ENCODE results near the gene FPGS.
"Not testable (repeated sequence)": the region's sequence is repeated elsewhere in the genome, so short reads cannot be mapped to it uniquely, and the experiment has no call there.

Gene FPGS

DNA sequence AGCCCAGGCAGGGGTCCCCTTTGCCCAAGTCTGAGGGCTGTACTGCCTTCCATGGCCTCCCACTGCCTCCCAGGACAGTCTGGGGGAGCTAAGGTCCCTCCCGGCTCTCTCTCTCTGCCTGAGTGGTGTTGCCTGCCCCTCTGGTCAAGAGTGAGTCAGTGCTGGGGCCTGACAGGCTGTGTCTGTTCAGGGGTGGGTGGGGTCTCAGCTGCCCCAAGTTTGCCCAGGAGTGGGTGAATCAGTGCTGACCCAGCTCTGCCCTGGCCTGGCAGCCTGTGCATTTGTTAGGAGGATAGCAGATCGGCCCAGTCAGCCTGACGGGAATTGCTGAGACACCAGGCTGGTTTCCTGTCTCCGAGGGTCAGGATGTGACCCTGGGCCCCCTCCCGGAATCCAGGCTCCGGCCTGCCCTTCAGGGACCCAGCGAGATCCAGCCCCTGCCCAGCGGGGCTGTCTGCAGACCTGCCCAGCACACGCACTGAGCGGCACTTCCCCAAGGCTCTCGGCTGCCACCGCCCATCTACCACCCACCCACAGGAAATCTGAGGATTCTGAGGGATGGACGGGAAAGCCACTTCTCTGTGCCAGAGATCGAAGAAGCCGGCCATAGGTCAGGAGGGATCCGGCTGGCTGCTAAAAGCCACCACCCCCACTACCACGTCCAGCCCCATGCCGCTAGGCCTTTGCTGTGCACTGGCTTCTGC lies 35.8 kb downstream of the FPGS start:
- DNase-seq (ENCODE audit: low spot score) = no peak

- DNase-seq (ENCODE audit: low spot score) = no peak
These were observed 38.6 kb downstream of the FPGS start for GRCh38 chr9:127841087-127841835.

- no peak for DNase-seq (ENCODE audit: low spot score)
These were observed 42.2 kb downstream of the FPGS start for GRCh38 chr9:127844821-127845359.

DNA sequence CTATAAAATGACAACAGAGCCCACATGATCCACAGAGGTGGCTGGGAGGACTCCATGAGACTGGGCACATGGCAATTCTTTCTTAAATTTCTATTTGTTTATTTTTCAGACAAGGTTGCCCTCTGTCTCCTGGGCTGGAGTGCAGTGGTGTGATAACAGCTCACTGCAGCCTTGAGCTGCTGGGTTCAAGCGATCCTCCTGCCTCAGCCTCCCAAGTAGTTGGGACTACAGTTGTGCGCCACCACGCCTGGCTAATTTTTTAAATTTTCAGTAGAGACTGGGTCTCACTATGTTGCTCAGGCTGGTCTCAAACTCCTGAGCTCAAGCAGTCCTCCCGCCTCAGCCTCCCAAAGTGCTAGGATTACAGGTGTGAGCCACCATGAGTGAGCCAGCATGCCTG lies 42.9 kb downstream of the FPGS start:
- DNase-seq (ENCODE audit: low spot score) = not testable (repeated sequence)

GRCh38 chr9:127846443-127847177 lies 43.9 kb downstream of the FPGS start:
- no peak for DNase-seq (ENCODE audit: low spot score)

DNA sequence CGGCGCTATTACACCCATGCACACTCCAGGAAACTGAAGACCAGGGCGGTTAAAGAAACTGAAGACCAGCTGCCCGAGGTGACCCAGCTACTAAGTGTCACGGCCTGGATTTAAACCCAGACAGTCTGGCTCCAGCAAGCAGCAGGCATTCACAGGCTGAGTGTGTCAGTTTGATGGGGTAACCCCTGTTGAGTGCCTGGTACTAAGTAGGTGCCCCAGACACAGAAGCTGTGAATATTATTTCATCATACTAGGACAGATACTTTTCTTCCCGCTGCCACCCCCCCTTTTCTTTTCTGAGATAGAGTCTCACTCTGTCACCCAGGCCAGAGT lies 44.5 kb downstream of the FPGS start:
- DNase-seq (ENCODE audit: low spot score) = no peak

DNA sequence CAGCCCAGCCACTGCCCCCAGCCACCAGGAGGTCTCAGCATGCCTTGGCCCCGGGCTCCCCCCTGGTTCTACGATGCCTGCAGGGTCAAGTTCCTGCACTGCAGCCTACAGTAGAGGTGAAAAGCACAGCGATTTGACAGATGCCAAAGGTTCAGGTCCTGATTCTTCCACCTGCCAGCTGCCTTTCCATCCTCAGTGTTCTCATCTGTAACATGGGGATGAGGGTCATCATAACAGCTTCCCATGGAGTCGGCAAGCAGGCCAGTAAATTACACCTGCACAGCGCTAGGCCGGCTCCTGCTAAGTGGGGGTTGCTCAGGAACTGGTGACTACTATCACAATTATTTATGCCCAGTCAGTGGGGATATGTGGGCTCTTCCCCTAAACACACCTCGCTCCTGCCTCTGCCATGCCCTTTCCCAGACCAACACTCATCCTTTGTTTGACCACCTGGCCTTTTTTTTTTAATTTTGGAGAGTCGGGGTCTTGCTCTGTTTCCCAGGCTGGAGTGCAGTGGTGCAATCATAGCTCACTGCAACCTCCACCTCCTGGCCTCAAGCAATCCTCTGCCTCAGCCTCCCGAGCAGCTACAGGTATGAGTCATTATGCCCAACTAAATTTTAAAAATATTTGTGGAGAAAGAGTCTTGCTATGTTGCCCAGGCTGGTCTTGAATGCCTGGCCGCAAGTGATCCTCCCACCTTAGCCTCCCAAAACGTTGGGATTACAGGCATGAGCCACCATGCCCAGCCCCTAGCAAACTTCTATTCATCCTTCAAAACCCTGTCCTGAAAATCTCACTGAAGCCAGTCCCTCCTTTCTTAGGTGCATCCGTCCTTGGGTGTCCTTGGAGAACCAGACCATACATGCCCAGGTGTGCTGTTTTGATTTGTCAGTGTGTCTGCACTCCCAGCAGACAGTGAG lies 45.4 kb downstream of the FPGS start:
- no peak for DNase-seq (ENCODE audit: low spot score)

DNA sequence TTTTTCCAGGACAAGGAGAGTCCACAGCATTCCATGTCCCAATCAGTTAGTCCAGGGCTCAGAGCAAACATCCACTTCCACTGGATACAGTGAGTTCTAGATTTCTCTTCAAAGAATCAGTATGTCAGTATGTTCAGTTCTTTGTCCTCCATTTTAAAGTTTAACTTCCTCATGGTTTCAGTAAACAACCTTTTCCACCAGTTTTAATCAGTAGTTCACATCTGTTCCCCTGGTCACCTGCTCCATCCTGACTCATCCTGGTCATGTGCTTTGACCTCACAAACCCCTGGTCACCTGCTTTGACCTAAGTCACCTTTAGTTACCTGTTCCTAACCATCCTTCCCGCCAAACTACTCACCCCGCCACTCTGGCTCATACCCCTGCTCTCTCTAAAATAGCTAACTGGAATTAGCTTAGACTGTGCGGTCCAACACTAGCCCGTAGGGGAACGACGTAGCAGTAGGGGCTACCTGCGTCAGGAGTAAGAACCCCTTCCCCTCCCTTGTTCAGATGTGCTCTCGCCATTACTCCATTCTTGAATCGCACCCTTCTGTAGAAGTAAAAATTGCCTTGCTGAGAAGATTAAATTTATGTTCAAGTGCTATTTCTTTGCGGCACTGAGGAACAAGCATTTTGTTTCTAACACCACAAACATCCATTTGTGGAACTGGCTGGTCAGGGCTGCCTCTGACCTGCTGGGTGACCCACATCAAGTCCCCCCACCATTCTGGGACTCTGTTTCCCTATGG lies 46.2 kb downstream of the FPGS start:
- DNase-seq (ENCODE audit: low spot score) = no peak

GRCh38 chr9:127850286-127850830 lies 47.7 kb downstream of the FPGS start:
- no peak for DNase-seq (ENCODE audit: low spot score)

DNA sequence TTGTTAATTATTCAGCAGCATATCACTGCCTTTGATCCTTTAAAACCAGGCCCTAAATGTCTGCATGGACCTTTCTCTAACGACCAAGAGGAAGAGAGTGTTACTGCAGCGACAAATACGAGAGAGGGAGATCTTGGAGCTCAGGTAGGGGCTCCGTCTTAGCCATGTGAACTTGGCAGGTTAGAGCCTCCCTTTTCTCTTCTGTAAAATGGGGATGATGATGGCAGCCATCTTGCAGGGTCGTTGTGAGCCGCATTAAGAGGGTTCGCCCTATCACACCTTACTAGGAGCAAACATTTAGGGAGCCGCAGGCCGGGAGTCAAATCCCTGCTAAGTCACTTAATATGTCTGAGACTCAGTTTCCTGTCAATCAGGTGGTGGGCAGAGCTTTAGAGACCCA lies 50.1 kb downstream of the FPGS start:
- DNase-seq (ENCODE audit: low spot score) = no peak

DNA sequence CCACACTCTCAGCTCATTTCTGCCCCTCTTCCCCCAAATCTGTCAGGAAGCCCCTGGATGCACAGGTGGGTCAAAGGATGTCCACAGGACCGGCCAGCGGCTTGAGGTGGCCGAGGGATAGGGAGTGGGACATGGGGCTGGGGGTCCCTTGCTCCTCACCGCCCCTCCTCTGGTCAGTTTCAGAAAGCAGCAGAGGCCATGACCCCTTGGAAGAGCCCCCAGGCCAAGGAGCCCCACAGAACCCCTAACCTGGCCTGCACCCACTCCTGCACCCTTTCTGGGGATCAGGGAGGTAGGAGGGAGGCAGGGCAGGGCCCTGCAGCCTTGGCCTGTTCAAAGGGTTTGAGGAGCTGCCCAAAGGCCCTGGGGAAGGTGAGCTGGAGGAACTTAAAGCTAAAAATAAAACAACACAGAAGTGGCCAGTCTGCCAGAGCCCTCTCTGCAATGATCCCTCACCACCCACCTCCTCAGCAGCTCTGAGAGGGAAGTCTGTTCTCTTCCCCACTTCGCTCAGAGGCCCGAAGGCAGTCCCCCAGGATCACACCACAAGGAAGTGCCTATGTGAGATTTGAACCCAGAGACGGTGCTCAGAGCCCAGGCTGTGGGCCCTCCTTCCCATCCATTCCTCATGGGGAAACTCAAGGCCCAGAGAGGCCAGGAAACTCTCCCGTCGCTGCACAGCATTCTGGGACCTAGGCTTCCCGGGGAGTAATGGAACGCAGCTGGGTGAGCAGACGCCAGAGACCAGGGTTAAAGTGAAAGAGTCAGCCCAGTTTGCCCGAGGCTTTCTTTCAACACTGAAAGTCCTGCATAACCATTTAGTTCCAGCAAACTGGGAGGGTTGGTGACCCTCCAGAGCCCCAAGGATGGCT lies 50.9 kb downstream of the FPGS start:
- DNase-seq (ENCODE audit: low spot score) = no peak

GRCh38 chr9:127854184-127854806 lies 51.6 kb downstream of the FPGS start, which contains the start of gene ENG:
Gene ENG, minus strand, starts transcription at chr9:127854658. Its CDS starts 303 bp downstream, at chr9:127854355.
- no peak for DNase-seq (ENCODE audit: low spot score)

- no peak for DNase-seq (ENCODE audit: low spot score)
These were observed 52.3 kb downstream of the FPGS start for GRCh38 chr9:127854960-127855359.

DNA sequence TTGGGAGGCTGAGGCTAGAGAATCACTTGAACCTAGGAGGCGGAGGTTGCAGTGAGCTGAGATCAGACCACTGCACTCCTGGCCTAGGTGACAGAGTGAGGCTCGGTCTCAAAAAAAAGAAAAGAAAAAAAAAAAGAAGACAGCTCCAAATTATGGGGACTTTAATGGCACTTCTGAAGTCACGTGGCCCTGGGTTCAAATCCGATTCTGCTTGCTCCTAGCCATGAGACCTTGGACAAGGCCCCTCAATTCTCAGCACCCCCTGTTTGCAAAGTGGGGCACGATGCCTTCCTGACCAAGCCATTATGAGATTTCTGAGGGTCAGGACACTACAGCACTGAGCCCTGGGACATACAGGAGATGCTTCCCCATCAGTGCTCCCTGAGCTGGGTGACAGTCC lies 52.8 kb downstream of the FPGS start:
- DNase-seq (ENCODE audit: low spot score) = no peak

GRCh38 chr9:127856094-127856728 lies 53.5 kb downstream of the FPGS start:
- no peak for DNase-seq (ENCODE audit: low spot score)

DNA sequence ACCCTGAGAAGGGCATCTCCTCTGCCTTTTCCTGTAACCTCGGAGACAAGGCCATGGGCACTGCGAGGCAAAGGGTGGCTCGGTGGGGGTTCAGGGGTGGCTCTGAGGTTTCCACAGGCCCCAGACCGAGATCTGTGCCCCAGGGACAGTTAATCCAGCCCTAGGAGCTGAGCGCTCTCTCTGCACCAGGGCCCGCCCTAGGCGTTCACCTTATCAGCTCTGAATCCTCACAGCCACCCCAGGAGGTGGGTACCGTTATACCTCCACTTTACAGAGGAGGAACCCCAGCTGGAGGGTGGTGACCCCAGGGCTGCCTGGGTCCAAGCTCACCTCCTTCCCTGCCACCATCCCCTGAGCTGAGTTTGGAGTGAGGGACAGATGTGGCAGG lies 54.0 kb downstream of the FPGS start:
- no peak for DNase-seq (ENCODE audit: low spot score)

DNA sequence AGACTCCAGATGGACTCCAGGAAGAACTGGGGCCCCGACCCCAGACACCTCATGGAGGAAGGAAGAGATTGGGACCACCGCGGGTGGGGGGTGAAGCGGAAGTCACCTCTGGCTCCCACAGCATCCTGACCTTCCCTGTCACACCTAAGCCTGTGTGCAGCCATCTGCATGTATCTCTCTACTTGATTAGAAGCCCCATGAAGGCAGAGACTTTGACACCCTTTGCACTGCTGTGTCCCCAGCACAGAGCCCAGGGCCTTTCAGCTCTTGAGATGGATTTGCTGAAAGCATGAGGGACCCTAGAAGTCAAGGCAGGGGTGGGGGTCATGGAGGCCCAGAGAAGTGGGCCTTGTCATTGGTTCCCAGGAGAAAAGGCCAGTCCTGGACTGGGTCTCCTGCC lies 54.6 kb downstream of the FPGS start:
- no peak for DNase-seq (ENCODE audit: low spot score)

DNA sequence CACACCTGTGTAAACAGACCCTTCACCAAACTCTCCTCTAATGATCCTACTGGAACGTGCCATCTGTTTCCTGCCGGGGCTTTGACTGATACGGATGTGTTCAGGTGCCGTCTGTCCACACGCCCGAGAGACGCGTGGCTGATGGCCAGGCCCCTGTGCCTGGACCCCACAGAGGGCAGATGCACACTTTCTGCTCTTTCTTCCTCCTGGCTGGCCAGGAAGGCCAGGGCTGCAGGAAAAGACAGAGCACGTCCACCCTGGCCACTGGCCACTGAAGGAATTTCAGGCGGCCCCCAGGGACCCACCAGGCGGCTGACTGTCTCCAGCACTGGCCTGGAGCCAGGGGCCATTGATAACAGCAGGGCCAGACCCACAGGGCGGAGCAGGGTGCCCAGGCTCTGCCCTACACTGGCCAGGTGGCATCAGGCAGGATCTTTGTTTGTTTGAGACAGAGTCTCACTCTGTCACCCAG lies 55.4 kb downstream of the FPGS start:
- DNase-seq (ENCODE audit: low spot score) = no peak

DNA sequence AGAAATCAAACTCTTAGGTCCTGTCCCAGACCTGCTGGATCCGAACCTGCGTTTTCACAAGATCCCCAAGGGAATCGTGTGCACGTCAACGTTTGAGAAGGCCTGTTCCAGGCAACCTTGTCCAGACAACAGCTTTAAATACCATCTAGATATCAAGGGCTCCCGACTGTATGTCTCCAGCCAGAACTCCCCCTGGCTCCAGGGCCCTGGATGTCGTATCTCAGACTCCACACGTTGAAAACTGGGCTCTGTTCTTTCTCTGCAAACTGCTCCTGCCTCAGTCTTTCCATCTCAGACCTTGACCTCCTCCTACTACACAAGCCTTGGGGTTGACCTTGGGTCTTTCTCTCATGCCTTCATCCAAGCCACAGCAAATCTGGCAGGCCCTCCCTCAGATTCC lies 57.6 kb downstream of the FPGS start:
- DNase-seq (ENCODE audit: low spot score) = no peak
